HUES6 (cell line): ENCODE measurements around the gene SLC25A40.
A peak's percentile ranks its signal among the peaks of the same experiment; 100 is the strongest.
"Not testable (repeated sequence)": the region's sequence is repeated elsewhere in the genome, so short reads cannot be mapped to it uniquely, and the experiment has no call there.

ENCODE experiments used
- H3K27ac ChIP-seq: 2 replicates; pipeline ENCODE4 v1.7.0; 2013; ENCODE audit warnings: low read depth, mild to moderate bottlenecking, low read length, inconsistent platforms
- H3K27me3 ChIP-seq: 2 replicates; pipeline ENCODE4 v1.6.1; 2013; ENCODE audit warnings: low read length; ENCODE audit not compliant: control insufficient read depth, insufficient read depth
- H3K36me3 ChIP-seq: 2 replicates; pipeline ENCODE4 v1.6.1; 2013; ENCODE audit warnings: low read length; ENCODE audit not compliant: control insufficient read depth, insufficient read depth
- H3K4me1 ChIP-seq: 2 replicates; pipeline ENCODE4 v1.6.1; 2013; ENCODE audit warnings: low read length; ENCODE audit not compliant: control insufficient read depth, insufficient read depth
- H3K4me3 ChIP-seq: 2 replicates; pipeline ENCODE4 v1.5.1; 2013; ENCODE audit warnings: low read depth, low read length
- H3K9ac ChIP-seq: one replicate; pipeline ENCODE4 v1.6.1; 2013; ENCODE audit warnings: mild to moderate bottlenecking, low read length
- H3K9me3 ChIP-seq: 2 replicates; pipeline ENCODE4 v1.6.1; 2013; ENCODE audit warnings: low read depth, low read length; ENCODE audit not compliant: control insufficient read depth, insufficient read depth

The SLC25A40 gene

GRCh38 chr7:87876040-87876868, at the start of gene SLC25A40, which contains the start of gene DBF4:
Gene SLC25A40 (minus strand): TSS chr7:87876360. CDS start chr7:87858727, 17,633 bp downstream.
Gene DBF4 (plus strand): TSS chr7:87876493. CDS start chr7:87876733, 240 bp downstream.
- Histone ChIP-seq H3K27ac (peak within 1 kb of the TSS; percentile 83), H3K36me3 (peaks cover 26% of the 10 kb centered on the region), H3K9me3 (peaks cover 3% of the 10 kb centered on the region), H3K4me1 (no peaks in the 10 kb centered on the region; the same call in 1 of the 2 replicates), H3K9ac (peak within 1 kb of the TSS; percentile 85), H3K4me3 (peak within 1 kb of the TSS; percentile 85), H3K27me3 (no peaks in the 10 kb centered on the region)

GRCh38 chr7:87922759-87923395, 46.7 kb upstream of the SLC25A40 start:
- not testable (repeated sequence) for H3K36me3 ChIP-seq, H3K9ac ChIP-seq, H3K4me3 ChIP-seq, H3K9me3 ChIP-seq, H3K27me3 ChIP-seq, H3K27ac ChIP-seq
- H3K4me1 ChIP-seq, result peaks cover 12% of the 10 kb centered on the region

- Histone ChIP-seq H3K27me3 (no peaks in the 10 kb centered on the region), H3K4me3 (no peak overlapping the region), H3K4me1 (no peaks in the 10 kb centered on the region), H3K27ac (no peak overlapping the region), H3K9ac (no peak overlapping the region), H3K36me3 (no peaks in the 10 kb centered on the region), H3K9me3 (no peaks in the 10 kb centered on the region)
Measured at GRCh38 chr7:87920578-87920977, 44.4 kb upstream of the SLC25A40 start.

GRCh38 chr7:87919875-87920274, 43.7 kb upstream of the SLC25A40 start:
- no peak overlapping the region for H3K9ac ChIP-seq
- no peaks in the 10 kb centered on the region for H3K36me3 ChIP-seq

GRCh38 chr7:87918740-87919139, 42.6 kb upstream of the SLC25A40 start:
- no peak overlapping the region for H3K4me3 ChIP-seq
- H3K27me3 ChIP-seq, result no peaks in the 10 kb centered on the region
- no peaks in the 10 kb centered on the region for H3K9me3 ChIP-seq
- H3K9ac ChIP-seq, result no peak overlapping the region
- H3K27ac ChIP-seq, result no peak overlapping the region
- H3K4me1 ChIP-seq, result no peaks in the 10 kb centered on the region
- no peaks in the 10 kb centered on the region for H3K36me3 ChIP-seq

More at GRCh38 chr7:87919875-87920274, 43.7 kb upstream of the SLC25A40 start:
- H3K4me3 ChIP-seq, result no peak overlapping the region
- no peaks in the 10 kb centered on the region for H3K4me1 ChIP-seq
- H3K9me3 ChIP-seq, result no peaks in the 10 kb centered on the region
- no peaks in the 10 kb centered on the region for H3K27me3 ChIP-seq
- H3K27ac ChIP-seq, result no peak overlapping the region

GRCh38 chr7:87912121-87912520, 36.0 kb upstream of the SLC25A40 start:
- Histone ChIP-seq H3K4me3 (no peak overlapping the region), H3K36me3 (peaks cover 11% of the 10 kb centered on the region), H3K9me3 (no peaks in the 10 kb centered on the region), H3K27ac (no peak overlapping the region), H3K27me3 (no peaks in the 10 kb centered on the region), H3K9ac (no peak overlapping the region), H3K4me1 (no peaks in the 10 kb centered on the region)

GRCh38 chr7:87908814-87909213, 32.7 kb upstream of the SLC25A40 start:
- peaks cover 37% of the 10 kb centered on the region for H3K36me3 ChIP-seq
- H3K4me3 ChIP-seq, H3K4me1 ChIP-seq: not testable (repeated sequence)

GRCh38 chr7:87907136-87907906, 31.2 kb upstream of the SLC25A40 start:
- not testable (repeated sequence) for H3K4me1 ChIP-seq, H3K9ac ChIP-seq, H3K9me3 ChIP-seq, H3K4me3 ChIP-seq, H3K27me3 ChIP-seq, H3K27ac ChIP-seq
- peaks cover 50% of the 10 kb centered on the region for H3K36me3 ChIP-seq

More at GRCh38 chr7:87908814-87909213, 32.7 kb upstream of the SLC25A40 start:
- not testable (repeated sequence) for H3K27me3 ChIP-seq, H3K27ac ChIP-seq, H3K9ac ChIP-seq, H3K9me3 ChIP-seq

- Histone ChIP-seq H3K9me3 (no peaks in the 10 kb centered on the region), H3K36me3 (peaks cover 88% of the 10 kb centered on the region), H3K9ac (no peak overlapping the region), H3K4me1 (no peaks in the 10 kb centered on the region), H3K27me3 (no peaks in the 10 kb centered on the region), H3K27ac (no peak overlapping the region), H3K4me3 (no peak overlapping the region)
Measured at GRCh38 chr7:87899255-87899654, 23.1 kb upstream of the SLC25A40 start.

- no peak overlapping the region for H3K27ac ChIP-seq
- no peaks in the 10 kb centered on the region for H3K27me3 ChIP-seq
- H3K9me3 ChIP-seq, result no peaks in the 10 kb centered on the region
- no peak overlapping the region for H3K9ac ChIP-seq
- H3K4me3 ChIP-seq, result no peak overlapping the region
- H3K36me3 ChIP-seq, result peaks cover 84% of the 10 kb centered on the region
- no peaks in the 10 kb centered on the region for H3K4me1 ChIP-seq
Measured at GRCh38 chr7:87895363-87895762, 19.2 kb upstream of the SLC25A40 start.
